Superior temporal gyrus (tissue), 1 donor: Measurements from ENCODE around the gene CPO.

Source experiments
- DNase-seq: peaks from one replicate; pipeline ENCODE4 v3.0.0-alpha.2; 2016; ENCODE audit errors: extremely low spot score

Gene CPO

GRCh38 chr2:207015901-207016300 is 76.6 kb downstream of the CPO start:
- no peak for DNase-seq
